DMS114 treated with DMSO at 0.1 percent for 48 hours (cell line): Measurements from ENCODE around the gene PMS1.
"Not testable (repeated sequence)": the region's sequence is repeated elsewhere in the genome, so short reads cannot be mapped to it uniquely, and the experiment has no call there.

Experiments
- DNase-seq: peaks from one replicate; lab custom pipeline; 2025; ENCODE audit not compliant: unreplicated experiment; lab: John Stamatoyannopoulos, UW

PMS1 gene

GRCh38 chr2:189860161-189860560, 75.9 kb downstream of the PMS1 start:
- DNase-seq = no peak

GRCh38 chr2:189862751-189863150, 78.5 kb downstream of the PMS1 start:
- no peak for DNase-seq

- DNase-seq = no peak
Measured at GRCh38 chr2:189865826-189866225, 81.6 kb downstream of the PMS1 start.

GRCh38 chr2:189866296-189866695, 82.0 kb downstream of the PMS1 start:
- DNase-seq = no peak

- no peak for DNase-seq
Measured at GRCh38 chr2:189868896-189869295, 84.6 kb downstream of the PMS1 start.

- DNase-seq = no peak
Measured at GRCh38 chr2:189870381-189871085, 86.3 kb downstream of the PMS1 start.

- DNase-seq = no peak
Measured at GRCh38 chr2:189873696-189874095, 89.4 kb downstream of the PMS1 start.

- no peak for DNase-seq
Measured at GRCh38 chr2:189874586-189875320, 90.5 kb downstream of the PMS1 start.

- no peak for DNase-seq
Measured at GRCh38 chr2:189876271-189876670, 92.0 kb downstream of the PMS1 start.

- no peak for DNase-seq
Measured at GRCh38 chr2:189879716-189880081, 95.4 kb downstream of the PMS1 start.

- no peak for DNase-seq
Measured at GRCh38 chr2:189880429-189880828, 96.2 kb downstream of the PMS1 start.

GRCh38 chr2:189880832-189881492, 96.7 kb downstream of the PMS1 start:
- no peak for DNase-seq

GRCh38 chr2:189885368-189885767, 101.1 kb downstream of the PMS1 start:
- no peak for DNase-seq

- DNase-seq = not testable (repeated sequence)
Measured at GRCh38 chr2:189892546-189893294, 108.5 kb downstream of the PMS1 start.

GRCh38 chr2:189896809-189897208, 112.6 kb downstream of the PMS1 start:
- no peak for DNase-seq

GRCh38 chr2:189899101-189899500, 114.9 kb downstream of the PMS1 start:
- no peak for DNase-seq

- no peak for DNase-seq
Measured at GRCh38 chr2:189900726-189901125, 116.5 kb downstream of the PMS1 start.

GRCh38 chr2:189901664-189902063, 117.4 kb downstream of the PMS1 start:
- no peak for DNase-seq

GRCh38 chr2:189913821-189914220, 129.6 kb downstream of the PMS1 start:
- no peak for DNase-seq

- DNase-seq = no peak
Measured at GRCh38 chr2:189916651-189917050, 132.4 kb downstream of the PMS1 start.
